WTC11 (cell line): ENCODE data around the gene DUSP15. TPM values are rescaled to one million over a fixed set of nuclear protein-coding genes. Genes with fewer than 3 reads are reported as not detected.

ENCODE experiments used
- ATAC-seq: fragments of 200-7000 bp; cut with Tn5 transposase; 2 replicates; pipeline ENCODE4 v1.10.0; 2021; ENCODE audit warnings: mild to moderate bottlenecking, moderate library complexity
- CTCF ChIA-PET: fragments of 300-600 bp; sonication (Branson Sonifier 250); formaldehyde crosslinking; loops from one replicate; lab custom pipeline; 2021; ENCODE audit warnings: antibody characterized with exemption; lab: Charles Lee
- POLR2A ChIA-PET: fragments of 350-600 bp; sonication (Branson Sonifier 250); formaldehyde crosslinking; loops from one replicate; lab custom pipeline; 2021; ENCODE audit warnings: antibody characterized with exemption; lab: Charles Lee
- DNase-seq: peaks from one replicate; pipeline ENCODE4 v3.0.0; 2021; ENCODE audit warnings: low spot score
- H3K27ac Mint-ChIP-seq: 2 replicates; pipeline ENCODE4 v1.8.0; 2021; ENCODE audit warnings: mixed read lengths
- H3K27me3 Mint-ChIP-seq: 2 replicates; pipeline ENCODE4 v1.8.0; 2021; ENCODE audit warnings: low read depth, mild to moderate bottlenecking, moderate library complexity, mixed read lengths
- H3K36me3 Mint-ChIP-seq: 2 replicates; pipeline ENCODE4 v1.8.0; 2021; ENCODE audit warnings: mixed read lengths
- H3K4me1 Mint-ChIP-seq: 2 replicates; pipeline ENCODE4 v1.8.0; 2022; ENCODE audit warnings: mixed read lengths
- H3K4me3 Mint-ChIP-seq: 2 replicates; pipeline ENCODE4 v1.8.0; 2021; ENCODE audit warnings: mild to moderate bottlenecking, moderate library complexity, mixed read lengths
- H3K9me3 Mint-ChIP-seq: 2 replicates; pipeline ENCODE4 v1.8.0; 2021; ENCODE audit warnings: mixed read lengths
- ARID4B ChIP-seq: sonication (generic); formaldehyde crosslinking; IDR thresholded peaks from 2 replicates; pipeline ENCODE4 v1.8.0; 2023; ENCODE audit warnings: missing genetic modification reagents, mild to moderate bottlenecking, borderline replicate concordance
- ATF1 ChIP-seq: sonication (generic); formaldehyde crosslinking; IDR thresholded peaks from 2 replicates; pipeline ENCODE4 v1.8.1; 2023; ENCODE audit warnings: mild to moderate bottlenecking, moderate library complexity, missing genetic modification reagents
- ELF4 ChIP-seq: sonication (generic); formaldehyde crosslinking; IDR thresholded peaks from 2 replicates; pipeline ENCODE4 v1.8.1; 2022; ENCODE audit warnings: low read depth, mild to moderate bottlenecking, moderate library complexity, missing genetic modification reagents
- EMX1 ChIP-seq: fragments of 250-450 bp; sonication (Bioruptor Pico); IDR thresholded peaks from 2 replicates; pipeline ENCODE4 v1.8.0; 2021; ENCODE audit warnings: mild to moderate bottlenecking
- ETV6 ChIP-seq: sonication (generic); formaldehyde crosslinking; IDR thresholded peaks from 2 replicates; pipeline ENCODE4 v1.8.1; 2022; ENCODE audit warnings: mild to moderate bottlenecking, missing genetic modification reagents
- GTF2I ChIP-seq: fragments of 250-450 bp; sonication (Bioruptor Pico); conservative IDR thresholded peaks from 2 replicates; pipeline ENCODE4 v1.4.0; 2021; ENCODE audit warnings: mild to moderate bottlenecking
- HMGA2 ChIP-seq: fragments of 250-450 bp; sonication (Bioruptor Pico); IDR thresholded peaks from 2 replicates; pipeline ENCODE4 v1.4.0; 2021; ENCODE audit warnings: mild to moderate bottlenecking, moderate library complexity
- JUN ChIP-seq: sonication (generic); formaldehyde crosslinking; IDR thresholded peaks from 2 replicates; pipeline ENCODE4 v1.8.0; 2023; ENCODE audit warnings: mild to moderate bottlenecking, missing genetic modification reagents
- KAT7 ChIP-seq: sonication (generic); formaldehyde crosslinking; IDR thresholded peaks from 2 replicates; pipeline ENCODE4 v1.8.1; 2023; ENCODE audit warnings: missing genetic modification reagents, mild to moderate bottlenecking, borderline replicate concordance
- MAX ChIP-seq: sonication (generic); formaldehyde crosslinking; IDR thresholded peaks from 2 replicates; pipeline ENCODE4 v1.8.0; 2022; ENCODE audit warnings: mild to moderate bottlenecking, missing genetic modification reagents
- MLX ChIP-seq: sonication (generic); formaldehyde crosslinking; IDR thresholded peaks from 2 replicates; pipeline ENCODE4 v1.8.1; 2023; ENCODE audit warnings: mild to moderate bottlenecking, missing genetic modification reagents, moderate library complexity
- NR2C2 ChIP-seq: sonication (generic); formaldehyde crosslinking; IDR thresholded peaks from 2 replicates; pipeline ENCODE4 v1.8.0; 2022; ENCODE audit warnings: mild to moderate bottlenecking, missing genetic modification reagents
- OVOL2 ChIP-seq: fragments of 250-450 bp; sonication (Bioruptor Pico); IDR thresholded peaks from 2 replicates; pipeline ENCODE4 v1.9.0; 2021; ENCODE audit warnings: mild to moderate bottlenecking, borderline replicate concordance
- PRRX2 ChIP-seq: fragments of 250-450 bp; sonication (Bioruptor Pico); IDR thresholded peaks from 2 replicates; pipeline ENCODE4 v1.8.0; 2021; ENCODE audit warnings: mild to moderate bottlenecking
- RORB ChIP-seq: fragments of 250-450 bp; sonication (Bioruptor Pico); IDR thresholded peaks from 2 replicates; pipeline ENCODE4 v1.9.0; 2021; ENCODE audit warnings: mild to moderate bottlenecking
- TCF7 ChIP-seq: sonication (generic); formaldehyde crosslinking; IDR thresholded peaks from 2 replicates; pipeline ENCODE4 v1.8.0; 2022; ENCODE audit warnings: mild to moderate bottlenecking, low read depth, missing genetic modification reagents, moderate library complexity
- TP53 ChIP-seq: sonication (generic); formaldehyde crosslinking; IDR thresholded peaks from 2 replicates; pipeline ENCODE4 v1.8.1; 2023; ENCODE audit warnings: mild to moderate bottlenecking, missing genetic modification reagents
- ZNF138 ChIP-seq: sonication (generic); formaldehyde crosslinking; conservative IDR thresholded peaks from 2 replicates; pipeline ENCODE4 v1.8.1; 2022; ENCODE audit warnings: mild to moderate bottlenecking, moderate library complexity, missing genetic modification reagents
- ZNF263 ChIP-seq: sonication (generic); formaldehyde crosslinking; IDR thresholded peaks from 2 replicates; pipeline ENCODE4 v1.8.1; 2022; ENCODE audit warnings: low read depth, mild to moderate bottlenecking, moderate library complexity, missing genetic modification reagents
- ZSCAN18 ChIP-seq: fragments of 250-450 bp; sonication (Bioruptor Pico); IDR thresholded peaks from 2 replicates; pipeline ENCODE4 v2.1.2; 2022; ENCODE audit warnings: mild to moderate bottlenecking, moderate library complexity
- total RNA-seq: library from RNA; stranded (reverse); gene quantifications from 3 replicates; pipeline ENCODE4 v1.2.3, GENCODE V29; 2021

The DUSP15 gene
- total RNA-seq, 1 experiment from 2014 or later = 1.7 TPM

GRCh38 chr20:31913431-31914157 lies 43.3 kb upstream of the DUSP15 start:
- DNase-seq = no peak
- CTCF ChIA-PET = interaction anchor here (0.6 to 1.6 kb wide), 4 partner anchors 22 to 60 kb away, joined by 3 to 7 read pairs (median 4); partner anchors contain the start of gene PDRG1
- no peak for ATAC-seq
- Mint-ChIP-seq H3K4me1 (peaks cover 48% of the 10 kb centered on the region), H3K27ac (peak overlapping the region; percentile 51), H3K36me3 (0 out of 2 replicates have a peak, but pooled peaks cover 3% of the 10 kb centered on the region), H3K9me3 (peaks cover 11% of the 10 kb centered on the region), H3K4me3 (no peak overlapping the region), H3K27me3 (peaks cover 4% of the 10 kb centered on the region)
- POLR2A ChIA-PET = no interaction called here
- TF ChIP-seq HMGA2 (no peak), ZNF263 (no peak)

GRCh38 chr20:31910071-31910803 lies 39.9 kb upstream of the DUSP15 start:
- no peak for DNase-seq
- Mint-ChIP-seq H3K27ac (peak overlapping the region; percentile 49), H3K36me3 (no peaks in the 10 kb centered on the region), H3K9me3 (no peaks in the 10 kb centered on the region), H3K4me3 (no peak overlapping the region), H3K4me1 (peaks cover 56% of the 10 kb centered on the region), H3K27me3 (no peaks in the 10 kb centered on the region; the same call in 1 of the 2 replicates)
- no peak for ATAC-seq
- CTCF ChIA-PET = interaction anchor here (1.0 to 2.0 kb wide), 5 partner anchors 42 to 121 kb away, joined by 5 to 12 read pairs (median 5); partner anchors contain the start of gene PDRG1
- POLR2A ChIA-PET = no interaction called here
- TF ChIP-seq GTF2I (CRISPR knock-in tag) (no peak; the same call in 1 of the 2 replicates), ZSCAN18 (CRISPR knock-in tag) (no peak), ELF4 (CRISPR knock-in tag) (no peak), MAX (CRISPR knock-in tag) (no peak), OVOL2 (CRISPR knock-in tag) (no peak), ARID4B (CRISPR knock-in tag) (no peak), NR2C2 (no peak), PRRX2 (CRISPR knock-in tag) (no peak)

GRCh38 chr20:31909253-31910070 lies 39.1 kb upstream of the DUSP15 start:
- ATAC-seq (no peak), DNase-seq (no peak)
- TF ChIP-seq NR2C2 (no peak), KAT7 (no peak), ATF1 (CRISPR knock-in tag) (no peak), ZNF138 (CRISPR knock-in tag) (no peak), ETV6 (CRISPR knock-in tag) (no peak), MLX (CRISPR knock-in tag) (no peak), TCF7 (CRISPR knock-in tag) (no peak), EMX1 (CRISPR knock-in tag) (no peak), RORB (no peak), TP53 (no peak), JUN (CRISPR knock-in tag) (no peak)
- no peaks in the 10 kb centered on the region for H3K36me3 Mint-ChIP-seq
- ChIA-PET CTCF (interaction anchor here (1.0 to 1.6 kb wide), 3 partner anchors 42 to 63 kb away, joined by 5 to 7 read pairs (median 5); partner anchors contain the start of gene PDRG1), POLR2A (no interaction called here)
- peaks cover 53% of the 10 kb centered on the region for H3K4me1 Mint-ChIP-seq
- no peaks in the 10 kb centered on the region for H3K9me3 Mint-ChIP-seq
- H3K4me3 Mint-ChIP-seq = no peak overlapping the region
- no peak overlapping the region for H3K27ac Mint-ChIP-seq
- no peaks in the 10 kb centered on the region; the same call in 1 of the 2 replicates for H3K27me3 Mint-ChIP-seq
